IMR-90 (cell line): ENCODE results near the gene CHCT1. TPM values are rescaled to one million over a fixed set of nuclear protein-coding genes. Genes with fewer than 3 reads are reported as not detected.
"Not testable (repeated sequence)": the region's sequence is repeated elsewhere in the genome, so short reads cannot be mapped to it uniquely, and the experiment has no call there.

Experiments
- ATAC-seq: fragments of 200-7000 bp; cut with Tn5 transposase; 2 replicates; pipeline ENCODE4 v1.9.1; 2020; ENCODE audit warnings: low read depth, mild to moderate bottlenecking, moderate library complexity
- BruUV-seq: library from RNA; stranded (reverse); fragments of 400-500 nt; replicated peaks from 2 replicates; lab custom pipeline; 2021; lab: Mats Ljungman, UMichigan
- CTCF ChIA-PET: fragments of 300-600 bp; formaldehyde crosslinking; extraction: SDS; loops from one replicate; lab custom pipeline; 2021; ENCODE audit warnings: antibody characterized with exemption; lab: Yijun Ruan, JAX
- POLR2A ChIA-PET: fragments of 300-600 bp; sonication (Branson Sonifier 250); formaldehyde crosslinking; loops from one replicate; lab custom pipeline; 2022; ENCODE audit warnings: antibody characterized with exemption; ENCODE audit not compliant: unreplicated experiment; lab: Charles Lee
- DNase-seq: peaks from one replicate; pipeline ENCODE4 v3.0.0; 2013
- H2AFZ ChIP-seq: replicated peaks from 2 replicates; pipeline ENCODE3; 2013; ENCODE audit warnings: low read length, mild to moderate bottlenecking; ENCODE audit not compliant: poor library complexity
- H2AK5ac ChIP-seq: 2 replicates; pipeline ENCODE4 v1.6.1; 2013; ENCODE audit warnings: low read depth, low read length, inconsistent platforms
- H2AK9ac ChIP-seq: replicated peaks from 2 replicates; pipeline ENCODE3; 2013; ENCODE audit warnings: mild to moderate bottlenecking, low read depth, low read length, moderate library complexity; ENCODE audit not compliant: poor library complexity
- H2BK120ac ChIP-seq: 2 replicates; pipeline ENCODE4 v1.6.1; 2013; ENCODE audit warnings: low read depth, low read length, inconsistent platforms
- H2BK15ac ChIP-seq: 3 replicates; pipeline ENCODE4 v1.6.1; 2013; ENCODE audit warnings: low read depth, low read length, inconsistent platforms
- H2BK20ac ChIP-seq: 2 replicates; pipeline ENCODE4 v1.6.1; 2013; ENCODE audit warnings: low read depth, mild to moderate bottlenecking, inconsistent platforms, low read length, moderate library complexity
- H2BK5ac ChIP-seq: 2 replicates; pipeline ENCODE4 v1.6.1; 2013; ENCODE audit warnings: mild to moderate bottlenecking, low read depth, low read length, inconsistent platforms; ENCODE audit not compliant: poor library complexity, severe bottlenecking
- H3K14ac ChIP-seq: replicated peaks from 2 replicates; pipeline ENCODE4 v1.6.1; 2013; ENCODE audit warnings: low read depth, low read length, inconsistent platforms
- H3K18ac ChIP-seq: 2 replicates; pipeline ENCODE4 v1.6.1; 2013; ENCODE audit warnings: low read depth, low read length, control low read depth
- H3K23ac ChIP-seq: 2 replicates; pipeline ENCODE4 v1.6.1; 2013; ENCODE audit warnings: low read depth, low read length, inconsistent platforms
- H3K27ac ChIP-seq: 2 replicates; pipeline ENCODE4 v1.5.1; 2013; ENCODE audit warnings: mild to moderate bottlenecking, control low read depth, low read length; ENCODE audit not compliant: insufficient read depth
- H3K27me3 ChIP-seq: 2 replicates; pipeline ENCODE4 v1.6.1; 2013; ENCODE audit warnings: low read length; ENCODE audit not compliant: control insufficient read depth, insufficient read depth
- H3K36me3 ChIP-seq: 2 replicates; pipeline ENCODE4 v1.6.1; 2013; ENCODE audit warnings: low read length, mixed read lengths; ENCODE audit not compliant: control insufficient read depth, insufficient read depth
- H3K4ac ChIP-seq: 2 replicates; pipeline ENCODE4 v1.6.1; 2013; ENCODE audit warnings: low read depth, low read length, inconsistent platforms
- H3K4me1 ChIP-seq: 2 replicates; pipeline ENCODE4 v1.6.1; 2013; ENCODE audit warnings: low read length, mixed read lengths; ENCODE audit not compliant: control insufficient read depth, insufficient read depth
- H3K4me2 ChIP-seq: 2 replicates; pipeline ENCODE4 v1.6.1; 2013; ENCODE audit warnings: low read depth, mild to moderate bottlenecking, control low read depth, low read length, moderate library complexity
- H3K4me3 ChIP-seq: 2 replicates; pipeline ENCODE4 v1.5.1; 2013; ENCODE audit warnings: low read depth, mild to moderate bottlenecking, control low read depth, low read length, moderate library complexity; ENCODE audit not compliant: insufficient read depth
- H3K56ac ChIP-seq: 2 replicates; pipeline ENCODE4 v1.6.1; 2013; ENCODE audit warnings: low read length, inconsistent platforms; ENCODE audit not compliant: insufficient read depth; ENCODE audit errors: extremely low read depth
- H3K79me1 ChIP-seq, 2 experiments: 2 replicates each; pipeline ENCODE4 v1.6.1; 2013; ENCODE audit warnings: low read length in 2 of 2, inconsistent platforms in 1 of 2, low read depth in 1 of 2
- H3K9ac ChIP-seq: 2 replicates; pipeline ENCODE4 v1.6.1; 2013; ENCODE audit warnings: low read depth, low read length, control low read depth
- H3K9me1 ChIP-seq: 2 replicates; pipeline ENCODE4 v1.6.1; 2013; ENCODE audit warnings: low read length, inconsistent platforms; ENCODE audit not compliant: insufficient read depth
- H3K9me3 ChIP-seq: 2 replicates; pipeline ENCODE4 v1.6.1; 2013; ENCODE audit warnings: low read length; ENCODE audit not compliant: control insufficient read depth, insufficient read depth
- H4K20me1 ChIP-seq: 2 replicates; pipeline ENCODE4 v1.6.1; 2013; ENCODE audit warnings: low read length, inconsistent platforms; ENCODE audit not compliant: insufficient read depth
- H4K5ac ChIP-seq: 2 replicates; pipeline ENCODE4 v1.6.1; 2013; ENCODE audit warnings: mild to moderate bottlenecking, low read depth, low read length, control low read depth
- H4K8ac ChIP-seq, 2 experiments: 2 replicates each; pipeline ENCODE4 v1.6.1; 2013; ENCODE audit warnings: low read depth in 2 of 2, low read length in 2 of 2, control low read depth in 1 of 2, inconsistent platforms in 1 of 2
- H4K91ac ChIP-seq: 2 replicates; pipeline ENCODE4 v1.6.1; 2013; ENCODE audit warnings: low read depth, low read length, inconsistent platforms; ENCODE audit not compliant: insufficient read depth
- WGBS, 2 experiments: methylation state at CpG; one replicate each; pipeline versions ENCODE4 v1.1.5 to v1.1.7; 2013; ENCODE audit warnings: missing lambda C conversion rate in 2 of 2; ENCODE audit not compliant: insufficient read length in 1 of 2; ENCODE audit errors: extremely low coverage in 2 of 2; 5-methylcytosine and 5-hydroxymethylcytosine counted together
- dilution Hi-C: fragments of 300-500 bp; cut with HindIII; formaldehyde crosslinking; loops from one replicate; pipeline ENCODE4 v1.14.3; 2018; ENCODE audit warnings: low sequenced_read_pairs; ENCODE audit not compliant: unreplicated experiment
- in situ Hi-C: fragments of 300-500 bp; cut with MboI; formaldehyde crosslinking; loops from 3 replicates; pipeline ENCODE4 v1.14.3; 2019; ENCODE audit warnings: low sequenced_read_pairs, inconsistent platforms, mixed read lengths
- intact Hi-C: fragments of 100-400 bp; cut with micrococcal nuclease; formaldehyde crosslinking; loops from 2 replicates; pipeline ENCODE4 v1.10.0; 2022
- polyA plus RNA-seq, 3 experiments: library from polyadenylated mRNA; depleted of rRNA; stranded (reverse); fragments of >200 nt; gene quantifications; 2 replicates each; pipeline ENCODE4 v1.2.3, GENCODE V29; 2012; ENCODE audit warnings: low replicate concordance in 1 of 3
- total RNA-seq: library from RNA; depleted of rRNA; stranded (reverse); fragments of >200 nt; gene quantifications from 2 replicates; pipeline ENCODE4 v1.2.3, GENCODE V29; 2012

CHCT1 gene
- total and polyA plus RNA-seq, 2 of the 4 experiments (the other 2 are of a cell fraction) = not detected

GRCh38 chr17:60430561-60430960, 8.3 kb downstream of the CHCT1 start:
- H3K27ac ChIP-seq, H3K4me3 ChIP-seq, H2BK20ac ChIP-seq, H3K27me3 ChIP-seq, H2AFZ ChIP-seq, H4K20me1 ChIP-seq, H2BK5ac ChIP-seq, H3K4ac ChIP-seq, H3K36me3 ChIP-seq, H4K5ac ChIP-seq, CTCF ChIA-PET, intact Hi-C loops, H3K23ac ChIP-seq, H2AK5ac ChIP-seq, H3K4me1 ChIP-seq, H3K56ac ChIP-seq, H2BK120ac ChIP-seq, H2AK9ac ChIP-seq, H4K8ac ChIP-seq, BruUV-seq, ATAC-seq, DNase-seq, H3K14ac ChIP-seq, H3K9ac ChIP-seq, H3K79me1 ChIP-seq, H3K9me1 ChIP-seq, dilution Hi-C loops, H3K9me3 ChIP-seq, H3K4me2 ChIP-seq, H4K91ac ChIP-seq, H3K18ac ChIP-seq, in situ Hi-C loops, H2BK15ac ChIP-seq: not testable (repeated sequence)
- WGBS, 2 experiments = 94% methylated on average over 3 of the region's 7 CpGs; no CpG with 5 or more reads in 1 of the 2 experiments
- POLR2A ChIA-PET = interaction anchor here (0.5 kb wide), 1 partner anchor 210 kb away, joined by 3 read pairs; no protein-coding TSS in a partner anchor

- ATAC-seq, H2AK9ac ChIP-seq, H2BK5ac ChIP-seq, DNase-seq, H4K5ac ChIP-seq, H2AFZ ChIP-seq, in situ Hi-C loops, H3K27me3 ChIP-seq, H3K14ac ChIP-seq, H3K9ac ChIP-seq, H3K4ac ChIP-seq, H4K8ac ChIP-seq, H3K4me3 ChIP-seq, dilution Hi-C loops, H3K27ac ChIP-seq, H2BK15ac ChIP-seq, H3K4me2 ChIP-seq, H2BK120ac ChIP-seq, BruUV-seq, H2AK5ac ChIP-seq, H3K56ac ChIP-seq, H3K18ac ChIP-seq, H4K20me1 ChIP-seq, H3K9me1 ChIP-seq, intact Hi-C loops, H3K4me1 ChIP-seq, POLR2A ChIA-PET, H3K9me3 ChIP-seq, H4K91ac ChIP-seq, H3K23ac ChIP-seq, H2BK20ac ChIP-seq, H3K36me3 ChIP-seq, H3K79me1 ChIP-seq: not testable (repeated sequence)
- 100% methylated on average over 2 of the region's 4 CpGs; no CpG with 5 or more reads in 1 of the 2 experiments for WGBS, 2 experiments
- CTCF ChIA-PET = interaction anchor here (0.6 kb wide), 1 partner anchor 142 kb away, joined by 3 read pairs; no protein-coding TSS in a partner anchor
These were observed 11.0 kb downstream of the CHCT1 start for GRCh38 chr17:60433021-60433997.
